Cardiac fibroblast (primary cell): ENCODE results near the gene AMPD3.

Experiments
- DNase-seq, 2 donors: peaks; one replicate each; pipeline versions ENCODE4 v3.0.0 to v3.0.0-alpha.2; 2010; ENCODE audit warnings: low read depth in 2 of 2
- H3K4me3 ChIP-seq, 2 donors: replicated peaks in 1 of 2; 1 replicate in 1 of 2; 2 replicates in 1 of 2; pipeline ENCODE4 v1.5.1; 2011; ENCODE audit warnings: low read depth in 2 of 2, low read length in 2 of 2, mild to moderate bottlenecking in 2 of 2, moderate library complexity in 1 of 2
- CTCF ChIP-seq: IDR thresholded peaks from one replicate; pipeline ENCODE4 v1.5.1; 2011; ENCODE audit warnings: low read depth, mild to moderate bottlenecking, low read length, inconsistent platforms

The AMPD3 gene

GRCh38 chr11:10528121-10528520, 73.1 kb downstream of the AMPD3 start:
- no peak for TF ChIP-seq CTCF
- no peak overlapping the region for H3K4me3 ChIP-seq
- no peak for DNase-seq

- DNase-seq: no peak
- no peak for TF ChIP-seq CTCF
These were observed 74.2 kb downstream of the AMPD3 start for GRCh38 chr11:10529279-10529678.

GRCh38 chr11:10532526-10532925, 77.5 kb downstream of the AMPD3 start:
- TF ChIP-seq CTCF: no peak
- DNase-seq: no peak
- H3K4me3 ChIP-seq: no peak overlapping the region

More at GRCh38 chr11:10529279-10529678, 74.2 kb downstream of the AMPD3 start:
- no peak overlapping the region for H3K4me3 ChIP-seq

GRCh38 chr11:10533323-10533722, 78.3 kb downstream of the AMPD3 start:
- no peak for DNase-seq
- TF ChIP-seq CTCF: no peak
- no peak overlapping the region for H3K4me3 ChIP-seq

GRCh38 chr11:10534316-10534715, 79.3 kb downstream of the AMPD3 start:
- no peak for TF ChIP-seq CTCF
- H3K4me3 ChIP-seq: no peak overlapping the region
- DNase-seq: no peak

GRCh38 chr11:10537600-10537999, 82.5 kb downstream of the AMPD3 start:
- no peak for DNase-seq
- TF ChIP-seq CTCF: no peak
- no peak overlapping the region for H3K4me3 ChIP-seq

GRCh38 chr11:10538924-10539323, 83.9 kb downstream of the AMPD3 start:
- no peak for TF ChIP-seq CTCF
- peak in 1 of 2 donors; percentile 27 for DNase-seq

More at GRCh38 chr11:10538924-10539323, 83.9 kb downstream of the AMPD3 start:
- no peak overlapping the region for H3K4me3 ChIP-seq
